HCT116 (cell line): ENCODE data around the gene HSH2D.

ENCODE experiments used
- CTCF ChIP-seq, 3 experiments: fragments of 200-600 bp in 1 of 3; sonication (generic) in 1 of 3; IDR thresholded peaks in 2 of 3; conservative IDR thresholded peaks in 1 of 3; 2 replicates each; pipeline ENCODE4 v1.5.1; 2012 to 2017; ENCODE audit warnings: low read depth in 2 of 3, low read length in 2 of 3, antibody characterized with exemption in 1 of 3, borderline replicate concordance in 1 of 3, control low read depth in 1 of 3, mild to moderate bottlenecking in 1 of 3, mixed read lengths in 1 of 3, mixed run types in 1 of 3, moderate library complexity in 1 of 3; ENCODE audit not compliant: insufficient read depth in 1 of 3
- EZH2phosphoT487 ChIP-seq: fragments of 200-600 bp; IDR thresholded peaks from 2 replicates; pipeline ENCODE4 v1.6.1; 2018; ENCODE audit warnings: antibody characterized with exemption, borderline replicate concordance
- FOSL1 ChIP-seq: IDR thresholded peaks from 2 replicates; pipeline ENCODE4 v1.6.1; 2012; ENCODE audit warnings: low read depth
- POLR2A ChIP-seq: IDR thresholded peaks from 2 replicates; pipeline ENCODE4 v1.7.0; 2011; ENCODE audit warnings: borderline replicate concordance; ENCODE audit not compliant: insufficient read depth, insufficient read length; ENCODE audit errors: extremely low read depth
- REST ChIP-seq: IDR thresholded peaks from 2 replicates; pipeline ENCODE4 v1.6.1; 2012; ENCODE audit warnings: low read depth

DNA sequence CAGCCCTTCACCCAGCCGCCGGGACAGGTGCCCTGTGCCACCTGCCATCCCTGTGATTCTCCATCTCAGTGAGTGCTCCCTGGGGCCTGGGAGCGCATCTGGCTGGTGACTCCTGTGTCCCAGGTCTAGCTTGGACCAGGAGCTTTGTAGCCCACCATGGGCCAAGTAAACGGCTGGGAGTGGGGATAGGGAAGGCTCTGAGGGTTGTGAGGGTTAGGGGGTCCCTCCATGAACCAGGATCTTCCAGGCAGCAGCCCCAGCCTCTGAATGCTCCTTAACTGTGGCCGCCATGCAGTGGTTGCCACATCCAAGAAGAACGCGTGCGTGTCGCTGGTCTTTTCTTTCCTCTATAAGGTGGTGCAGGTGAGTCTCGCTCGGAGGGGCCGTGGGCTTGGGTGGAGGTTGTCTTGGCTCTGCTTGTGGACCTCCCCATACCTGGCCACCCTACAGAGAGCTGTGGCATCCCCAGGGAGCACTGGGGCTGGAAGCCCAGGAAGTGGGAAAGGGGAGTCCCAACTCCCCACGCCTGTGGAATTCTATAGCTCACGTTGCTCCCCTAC, 62.6 kb downstream of the HSH2D start:
- TF ChIP-seq REST (no peak), POLR2A (no peak), FOSL1 (no peak), EZH2phosphoT487 (no peak), CTCF (IDR thresholded peaks at IDR 0.05 in 2 of 3, conservative IDR thresholded peaks at IDR 0.05 in 1 of 3; ENCODE audit: borderline replicate concordance in 1 of 3, insufficient read depth in 1 of 3, low read depth in 2 of 3, low read length in 2 of 3) (no peak)
